B cell (primary cell): ENCODE measurements around the gene TMEM150A. TPM values are rescaled to one million over a fixed set of nuclear protein-coding genes. Genes with fewer than 3 reads are reported as not detected.

Experiments used
- ATAC-seq: fragments of 200-7000 bp; cut with Tn5 transposase; one replicate; pipeline ENCODE4 v1.10.0; 2021; ENCODE audit warnings: low read depth, mild to moderate bottlenecking, moderate number of reproducible peaks, moderate library complexity
- CTCF ChIA-PET: fragments of 350-600 bp; sonication (Branson Sonifier 250); formaldehyde crosslinking; loops from one replicate; lab custom pipeline; 2021; ENCODE audit warnings: antibody characterized with exemption, inconsistent platforms; lab: Charles Lee
- POLR2A ChIA-PET: fragments of 350-600 bp; sonication (Branson Sonifier 250); formaldehyde crosslinking; loops from one replicate; lab custom pipeline; 2021; ENCODE audit warnings: antibody characterized with exemption; lab: Charles Lee
- DNase-seq: peaks from one replicate; pipeline ENCODE4 v3.0.0; 2013
- H2AFZ ChIP-seq: 2 replicates; pipeline ENCODE4 v1.6.1; 2012; ENCODE audit warnings: mild to moderate bottlenecking, low read depth, low read length; ENCODE audit not compliant: insufficient read depth, poor library complexity, severe bottlenecking
- H3K27ac ChIP-seq, 2 donors: 1 replicate in 1 of 2; 2 replicates in 1 of 2; pipeline ENCODE4 v1.5.1; 2012 to 2013; ENCODE audit warnings: low read length in 2 of 2, mild to moderate bottlenecking in 2 of 2, moderate library complexity in 1 of 2
- H3K27me3 ChIP-seq, 4 experiments: fragments of 200-600 bp in 1 of 4; sonication (generic) in 1 of 4; replicated peaks in 1 of 4; 1 replicate in 2 of 4; 2 replicates in 2 of 4; pipeline versions ENCODE4 v1.6.1 to v1.7.0; 2013 to 2016; ENCODE audit warnings: low read length in 3 of 4, mild to moderate bottlenecking in 2 of 4, mixed read lengths in 1 of 4, moderate library complexity in 1 of 4; ENCODE audit not compliant: insufficient read depth in 4 of 4, control insufficient read depth in 3 of 4; ENCODE audit errors: control extremely low read depth in 1 of 4
- H3K36me3 ChIP-seq, 2 experiments: replicated peaks in 1 of 2; 1 replicate in 1 of 2; 2 replicates in 1 of 2; pipeline versions ENCODE4 v1.6.1 to v1.7.1; 2013; ENCODE audit warnings: low read length in 1 of 2; ENCODE audit not compliant: insufficient read depth in 2 of 2, control insufficient read depth in 1 of 2; ENCODE audit errors: control extremely low read depth in 1 of 2, extremely low read depth in 1 of 2
- H3K4me1 ChIP-seq, 2 donors: fragments of 200-600 bp in 1 of 2; sonication (generic) in 1 of 2; 1 replicate in 1 of 2; 2 replicates in 1 of 2; pipeline versions ENCODE4 v1.5.1 to v1.6.1; 2013 to 2017; ENCODE audit warnings: low read length in 2 of 2; ENCODE audit not compliant: control insufficient read depth in 2 of 2, insufficient read depth in 2 of 2
- H3K4me2 ChIP-seq: replicated peaks from 2 replicates; pipeline ENCODE3; 2012; ENCODE audit warnings: mild to moderate bottlenecking, low read depth, low read length; ENCODE audit not compliant: poor library complexity, severe bottlenecking
- H3K4me3 ChIP-seq, 5 experiments: fragments of 200-600 bp in 1 of 5; sonication (generic) in 1 of 5; 1 replicate in 3 of 5; 2 replicates in 2 of 5; pipeline versions ENCODE4 v1.5.1 to v1.7.0; 2011 to 2016; ENCODE audit warnings: low read length in 4 of 5, mild to moderate bottlenecking in 4 of 5, low read depth in 2 of 5, control low read depth in 1 of 5, moderate library complexity in 1 of 5; ENCODE audit not compliant: insufficient read depth in 1 of 5; ENCODE audit errors: control extremely low read depth in 1 of 5, extremely low read depth in 1 of 5
- H3K79me2 ChIP-seq: fragments of 200-600 bp; sonication (generic); one replicate; pipeline ENCODE4 v1.6.0; 2016; ENCODE audit warnings: low read length; ENCODE audit not compliant: control insufficient read depth, insufficient read depth
- H3K9ac ChIP-seq: fragments of 200-600 bp; sonication (generic); 2 replicates; pipeline ENCODE4 v1.6.1; 2017; ENCODE audit warnings: mild to moderate bottlenecking, low read length, moderate library complexity
- H3K9me3 ChIP-seq, 3 donors: one replicate each; pipeline versions ENCODE4 v1.6.1 to v1.7.1; 2013; ENCODE audit warnings: low read length in 2 of 3; ENCODE audit not compliant: control insufficient read depth in 2 of 3, insufficient read depth in 1 of 3; ENCODE audit errors: control extremely low read depth in 1 of 3
- H4K20me1 ChIP-seq: 2 replicates; pipeline ENCODE4 v1.6.0; 2012; ENCODE audit warnings: mild to moderate bottlenecking, low read length; ENCODE audit not compliant: insufficient read depth, control insufficient read depth, poor library complexity, severe bottlenecking
- H3K27ac Mint-ChIP-seq: one replicate; pipeline ENCODE4 v1.8.0; 2021; ENCODE audit warnings: mixed read lengths
- H3K27me3 Mint-ChIP-seq: one replicate; pipeline ENCODE4 v1.8.0; 2021; ENCODE audit warnings: mixed read lengths
- H3K4me1 Mint-ChIP-seq: one replicate; pipeline ENCODE4 v1.8.0; 2021; ENCODE audit warnings: mixed read lengths
- H3K4me3 Mint-ChIP-seq: one replicate; pipeline ENCODE4 v1.8.0; 2021; ENCODE audit warnings: mixed read lengths
- H3K9me3 Mint-ChIP-seq: one replicate; pipeline ENCODE4 v1.8.0; 2022; ENCODE audit warnings: mixed read lengths; ENCODE audit not compliant: insufficient read depth
- EZH2 ChIP-seq: IDR thresholded peaks from 2 replicates; pipeline ENCODE4 v1.6.1; 2012; ENCODE audit warnings: borderline replicate concordance, low read depth, mild to moderate bottlenecking, moderate library complexity, low read length; ENCODE audit not compliant: insufficient read depth, poor library complexity, severe bottlenecking
- WGBS: methylation state at CpG from one replicate; pipeline ENCODE4 v1.1.5; 2013; ENCODE audit warnings: missing lambda C conversion rate; ENCODE audit not compliant: insufficient coverage; 5-methylcytosine and 5-hydroxymethylcytosine counted together
- intact Hi-C: fragments of 100-400 bp; cut with micrococcal nuclease; formaldehyde crosslinking; loops from one replicate; pipeline ENCODE4 v1.10.0; 2022
- polyA plus RNA-seq: library from polyadenylated mRNA; depleted of rRNA; stranded (reverse); fragments of >200 nt; gene quantifications from 2 replicates; pipeline ENCODE4 v1.2.3, GENCODE V29; 2012
- small RNA-seq: library from RNA; depleted of rRNA; stranded (forward); fragments of <200 nt; gene quantifications from one replicate; pipeline ENCODE3, GENCODE V24; 2012; ENCODE audit warnings: low replicate concordance, low read depth; ENCODE audit not compliant: insufficient read length
- total RNA-seq, 2 donors: library from RNA; stranded (reverse); fragments of 120-200 nt in 1 of 2; gene quantifications; 1 replicate in 1 of 2; 2 replicates in 1 of 2; pipeline versions ENCODE4 v1.2.3 to v1.2.4, GENCODE V29; 2013 to 2022
- TF ChIP-seq, protein P1 (sequence below): fragments of 200-600 bp; IDR thresholded peaks from one replicate; pipeline ENCODE4 v1.8.0; 2022; ENCODE audit warnings: antibody characterized with exemption, mild to moderate bottlenecking

TMEM150A gene
- total and polyA plus RNA-seq, 2 donors (not counting 1 experiment from before 2014, with no cell fraction given), result 23.0 to 26.4 TPM

DNA sequence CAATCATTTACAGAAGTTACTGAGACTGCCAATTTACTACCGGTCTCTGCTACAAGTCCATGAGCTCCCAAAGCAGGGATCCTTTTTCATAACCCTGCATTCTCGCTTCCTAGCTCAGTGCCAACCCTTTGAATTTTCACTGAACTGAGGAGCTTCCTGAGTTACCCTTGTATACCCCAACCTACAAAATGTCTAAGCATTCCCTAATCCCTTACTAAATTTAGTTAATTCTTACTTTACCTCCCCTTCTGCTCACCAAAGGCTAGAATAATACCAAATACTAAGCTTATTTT lies 53.9 kb downstream of the TMEM150A start:
- H3K27ac Mint-ChIP-seq, result no peak overlapping the region

More for the DNA sequence above, 53.9 kb downstream of the TMEM150A start:
- no peaks in the 10 kb centered on the region for H3K27me3 Mint-ChIP-seq
- Histone ChIP-seq H4K20me1 (no peaks in the 10 kb centered on the region), H3K4me1 (peaks cover 0 to 3% of the 10 kb centered on the region in 2 donors), H3K9me3 (no peaks in the 10 kb centered on the region), H3K79me2 (no peaks in the 10 kb centered on the region), H3K27me3 (no peaks in the 10 kb centered on the region), H2AFZ (no peak overlapping the region), H3K4me3 (no peak overlapping the region), H3K36me3 (peaks cover 2 to 56% of the 10 kb centered on the region in 2 experiments), H3K9ac (no peak overlapping the region), H3K27ac (no peak overlapping the region), H3K4me2 (no peak overlapping the region)
- ATAC-seq (no peak), DNase-seq (no peak)
- ChIA-PET CTCF (interaction anchor here (1.2 to 10.0 kb wide), 8 partner anchors 9 to 249 kb away, joined by 3 to 299 read pairs (median 19); partner anchors contain the start of genes GGCX, MAT2A, RNF181 and SH2D6), POLR2A (interaction anchor here (4.6 kb wide), 1 partner anchor 9 kb away, joined by 30 read pairs; the partner anchor contains the start of gene MAT2A)
- H3K4me1 Mint-ChIP-seq, result peaks cover 4% of the 10 kb centered on the region
- intact Hi-C loops, result no loop called here
- no peaks in the 10 kb centered on the region for H3K9me3 Mint-ChIP-seq
- no peak for TF ChIP-seq EZH2
- TF ChIP-seq, protein P1, sequence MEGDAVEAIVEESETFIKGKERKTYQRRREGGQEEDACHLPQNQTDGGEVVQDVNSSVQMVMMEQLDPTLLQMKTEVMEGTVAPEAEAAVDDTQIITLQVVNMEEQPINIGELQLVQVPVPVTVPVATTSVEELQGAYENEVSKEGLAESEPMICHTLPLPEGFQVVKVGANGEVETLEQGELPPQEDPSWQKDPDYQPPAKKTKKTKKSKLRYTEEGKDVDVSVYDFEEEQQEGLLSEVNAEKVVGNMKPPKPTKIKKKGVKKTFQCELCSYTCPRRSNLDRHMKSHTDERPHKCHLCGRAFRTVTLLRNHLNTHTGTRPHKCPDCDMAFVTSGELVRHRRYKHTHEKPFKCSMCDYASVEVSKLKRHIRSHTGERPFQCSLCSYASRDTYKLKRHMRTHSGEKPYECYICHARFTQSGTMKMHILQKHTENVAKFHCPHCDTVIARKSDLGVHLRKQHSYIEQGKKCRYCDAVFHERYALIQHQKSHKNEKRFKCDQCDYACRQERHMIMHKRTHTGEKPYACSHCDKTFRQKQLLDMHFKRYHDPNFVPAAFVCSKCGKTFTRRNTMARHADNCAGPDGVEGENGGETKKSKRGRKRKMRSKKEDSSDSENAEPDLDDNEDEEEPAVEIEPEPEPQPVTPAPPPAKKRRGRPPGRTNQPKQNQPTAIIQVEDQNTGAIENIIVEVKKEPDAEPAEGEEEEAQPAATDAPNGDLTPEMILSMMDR, result no peak
- H3K4me3 Mint-ChIP-seq, result no peak overlapping the region
- 90% methylated on average over 2 of the region's 2 CpGs for WGBS

Small RNA genes within 50 kb of the gene (small RNA-seq; reads per million reads assigned to genes)
- gene RN7SL126P, result not detected

Other genes with a start within 250 kb of the TMEM150A start
- gene RETSAT, start 248.2 kb downstream of the TMEM150A start, total RNA-seq, result 23.8 and 28.1 TPM in 2 replicates
- gene RETSAT, start 248.2 kb downstream of the TMEM150A start, polyA plus RNA-seq, result 9.9 and 13.0 TPM in 2 replicates
- 34.0 and 34.3 TPM in 2 replicates for gene ELMOD3, start 247.9 kb downstream of the TMEM150A start, total RNA-seq
- gene ELMOD3, start 247.9 kb downstream of the TMEM150A start, polyA plus RNA-seq, result 51.8 and 57.6 TPM in 2 replicates
- gene CAPG, start 192.3 kb downstream of the TMEM150A start, total RNA-seq, result 179 and 210 TPM in 2 replicates
- 133 and 158 TPM in 2 replicates for gene CAPG, start 192.3 kb downstream of the TMEM150A start, polyA plus RNA-seq
- gene SH2D6, start 184.0 kb downstream of the TMEM150A start, total RNA-seq, result 1.1 and 1.6 TPM in 2 replicates
- gene SH2D6, start 184.0 kb downstream of the TMEM150A start, polyA plus RNA-seq, result 0.27 TPM in 1 of 2 replicates, not detected in the other
- 177 and 190 TPM in 2 replicates for gene MAT2A, start 63.5 kb downstream of the TMEM150A start, total RNA-seq
- gene MAT2A, start 63.5 kb downstream of the TMEM150A start, polyA plus RNA-seq, result 130 and 133 TPM in 2 replicates
- 33.0 and 36.8 TPM in 2 replicates for gene GGCX, start 41.2 kb downstream of the TMEM150A start, total RNA-seq
- gene GGCX, start 41.2 kb downstream of the TMEM150A start, polyA plus RNA-seq, result 23.5 and 28.8 TPM in 2 replicates
- 73.1 and 73.8 TPM in 2 replicates for gene VAMP8, start 25.1 kb downstream of the TMEM150A start, total RNA-seq
- gene VAMP8, start 25.1 kb downstream of the TMEM150A start, polyA plus RNA-seq, result 68.7 and 96.6 TPM in 2 replicates
- gene VAMP5, start 18.3 kb downstream of the TMEM150A start, total RNA-seq, result 10.9 and 16.9 TPM in 2 replicates
- 18.0 and 28.6 TPM in 2 replicates for gene VAMP5, start 18.3 kb downstream of the TMEM150A start, polyA plus RNA-seq
- 67.3 and 76.6 TPM in 2 replicates for gene RNF181, start 7.0 kb downstream of the TMEM150A start, total RNA-seq
- gene RNF181, start 7.0 kb downstream of the TMEM150A start, polyA plus RNA-seq, result 112 and 151 TPM in 2 replicates
- gene C2orf68, start 9.4 kb upstream of the TMEM150A start, total RNA-seq, result 82.4 and 90.1 TPM in 2 replicates
- 24.9 and 30.5 TPM in 2 replicates for gene C2orf68, start 9.4 kb upstream of the TMEM150A start, polyA plus RNA-seq
- 51.5 and 57.2 TPM in 2 replicates for gene USP39, start 13.5 kb upstream of the TMEM150A start, total RNA-seq
- gene USP39, start 13.5 kb upstream of the TMEM150A start, polyA plus RNA-seq, result 61.1 and 67.1 TPM in 2 replicates
- not detected in 2 replicates for gene SFTPB, start 65.5 kb upstream of the TMEM150A start, total RNA-seq
- gene SFTPB, start 65.5 kb upstream of the TMEM150A start, polyA plus RNA-seq, result not detected in 2 replicates
- 4.2 and 4.3 TPM in 2 replicates for gene GNLY, start 91.7 kb upstream of the TMEM150A start, total RNA-seq
- 3.9 and 18.1 TPM in 2 replicates for gene GNLY, start 91.7 kb upstream of the TMEM150A start, polyA plus RNA-seq
- gene ATOH8, start 151.3 kb upstream of the TMEM150A start, total RNA-seq, result not detected in 2 replicates
- not detected in 2 replicates for gene ATOH8, start 151.3 kb upstream of the TMEM150A start, polyA plus RNA-seq